Germinal center (tissue), 1 donor: Measurements from ENCODE around the gene ATP10A.

Source experiments
- DNase-seq: peaks from one replicate; pipeline ENCODE4 v3.0.0; 2012; ENCODE audit warnings: mixed read lengths, low spot score

ATP10A gene

GRCh38 chr15:25738171-25738965 is 124.8 kb downstream of the ATP10A start:
- no peak for DNase-seq

- no peak for DNase-seq
Measured at GRCh38 chr15:25737218-25737643, 125.9 kb downstream of the ATP10A start.

GRCh38 chr15:25736461-25736860 is 126.7 kb downstream of the ATP10A start:
- DNase-seq, result no peak

- DNase-seq, result no peak
Measured at GRCh38 chr15:25735550-25736384, 127.4 kb downstream of the ATP10A start.

GRCh38 chr15:25734680-25735355 is 128.3 kb downstream of the ATP10A start:
- no peak for DNase-seq

GRCh38 chr15:25733856-25734679 is 129.1 kb downstream of the ATP10A start:
- no peak for DNase-seq

- DNase-seq, result no peak
Measured at GRCh38 chr15:25733036-25733855, 129.9 kb downstream of the ATP10A start.

- DNase-seq, result no peak
Measured at GRCh38 chr15:25732191-25732590, 130.9 kb downstream of the ATP10A start.

- no peak for DNase-seq
Measured at GRCh38 chr15:25731411-25731810, 131.7 kb downstream of the ATP10A start.

GRCh38 chr15:25730918-25731317 is 132.2 kb downstream of the ATP10A start:
- DNase-seq, result no peak

GRCh38 chr15:25728816-25729215 is 134.3 kb downstream of the ATP10A start:
- no peak for DNase-seq

GRCh38 chr15:25727867-25728600 is 135.1 kb downstream of the ATP10A start:
- DNase-seq, result no peak

GRCh38 chr15:25727116-25727515 is 136.0 kb downstream of the ATP10A start:
- no peak for DNase-seq

- no peak for DNase-seq
Measured at GRCh38 chr15:25725758-25726157, 137.4 kb downstream of the ATP10A start.

GRCh38 chr15:25724899-25725298 is 138.2 kb downstream of the ATP10A start:
- DNase-seq, result no peak

GRCh38 chr15:25721605-25721955 is 141.5 kb downstream of the ATP10A start:
- no peak for DNase-seq

- DNase-seq, result no peak
Measured at GRCh38 chr15:25719101-25719985, 143.8 kb downstream of the ATP10A start.

GRCh38 chr15:25718597-25718996 is 144.5 kb downstream of the ATP10A start:
- no peak for DNase-seq

GRCh38 chr15:25718169-25718536 is 145.0 kb downstream of the ATP10A start:
- DNase-seq, result no peak
